DND-41 (cell line): ENCODE data around the gene TCEAL6.
"Not testable (repeated sequence)": the region's sequence is repeated elsewhere in the genome, so short reads cannot be mapped to it uniquely, and the experiment has no call there.

Experiments
- EZH2 ChIP-seq: IDR thresholded peaks from 3 replicates; pipeline ENCODE4 v1.6.1; 2012; ENCODE audit warnings: borderline replicate concordance, low read depth, mild to moderate bottlenecking, moderate library complexity, low read length, inconsistent platforms; ENCODE audit not compliant: severe bottlenecking
- TF ChIP-seq, protein P1 (sequence below): IDR thresholded peaks from 2 replicates; pipeline ENCODE4 v1.5.1; 2012; ENCODE audit warnings: borderline replicate concordance, low read length, moderate library complexity, mild to moderate bottlenecking; ENCODE audit not compliant: poor library complexity, severe bottlenecking; ENCODE audit errors: extremely low read depth

DNA sequence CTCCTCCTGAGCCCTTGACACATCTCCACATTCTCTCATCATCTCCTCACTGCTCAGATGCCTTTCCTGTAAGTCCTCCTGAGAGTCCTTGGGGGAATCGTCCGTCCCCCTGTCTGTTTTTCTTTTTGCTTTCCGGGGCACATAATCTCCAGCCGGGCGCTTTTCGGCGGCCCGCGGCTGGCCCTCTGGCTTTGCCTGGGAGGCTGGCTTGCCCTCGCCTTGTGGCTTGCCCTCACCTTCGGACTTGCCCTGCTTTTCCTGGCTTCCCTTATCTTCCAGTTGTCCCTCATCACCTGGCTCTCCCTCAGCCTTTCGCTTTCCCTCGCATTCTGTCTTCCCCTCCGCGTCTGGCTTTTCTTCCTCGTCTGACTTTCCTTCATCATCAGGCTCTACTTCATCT lies 1.4 kb downstream of the TCEAL6 start:
- TF ChIP-seq, protein P1, sequence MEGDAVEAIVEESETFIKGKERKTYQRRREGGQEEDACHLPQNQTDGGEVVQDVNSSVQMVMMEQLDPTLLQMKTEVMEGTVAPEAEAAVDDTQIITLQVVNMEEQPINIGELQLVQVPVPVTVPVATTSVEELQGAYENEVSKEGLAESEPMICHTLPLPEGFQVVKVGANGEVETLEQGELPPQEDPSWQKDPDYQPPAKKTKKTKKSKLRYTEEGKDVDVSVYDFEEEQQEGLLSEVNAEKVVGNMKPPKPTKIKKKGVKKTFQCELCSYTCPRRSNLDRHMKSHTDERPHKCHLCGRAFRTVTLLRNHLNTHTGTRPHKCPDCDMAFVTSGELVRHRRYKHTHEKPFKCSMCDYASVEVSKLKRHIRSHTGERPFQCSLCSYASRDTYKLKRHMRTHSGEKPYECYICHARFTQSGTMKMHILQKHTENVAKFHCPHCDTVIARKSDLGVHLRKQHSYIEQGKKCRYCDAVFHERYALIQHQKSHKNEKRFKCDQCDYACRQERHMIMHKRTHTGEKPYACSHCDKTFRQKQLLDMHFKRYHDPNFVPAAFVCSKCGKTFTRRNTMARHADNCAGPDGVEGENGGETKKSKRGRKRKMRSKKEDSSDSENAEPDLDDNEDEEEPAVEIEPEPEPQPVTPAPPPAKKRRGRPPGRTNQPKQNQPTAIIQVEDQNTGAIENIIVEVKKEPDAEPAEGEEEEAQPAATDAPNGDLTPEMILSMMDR: not testable (repeated sequence)
- TF ChIP-seq EZH2: not testable (repeated sequence)
